Trophoblast cell (in vitro differentiated cells and primary cell): Measurements from ENCODE around the gene BCL2L11.

Experiments used
- DNase-seq, 2 donors: peaks; one replicate each; pipeline ENCODE4 v3.0.0-alpha.2; 2016
- H2AFZ ChIP-seq: 2 replicates; pipeline ENCODE4 v1.6.1; 2013; ENCODE audit warnings: low read length, moderate library complexity, mild to moderate bottlenecking; ENCODE audit not compliant: insufficient read depth, poor library complexity
- H2AK5ac ChIP-seq: 2 replicates; pipeline ENCODE4 v1.6.1; 2013; ENCODE audit warnings: mild to moderate bottlenecking, low read length
- H2BK120ac ChIP-seq: 2 replicates; pipeline ENCODE4 v1.6.1; 2013; ENCODE audit warnings: low read length, mild to moderate bottlenecking, moderate library complexity; ENCODE audit not compliant: insufficient read depth, poor library complexity
- H2BK12ac ChIP-seq: 2 replicates; pipeline ENCODE4 v1.6.1; 2013; ENCODE audit warnings: mild to moderate bottlenecking, low read length, moderate library complexity
- H2BK5ac ChIP-seq: 2 replicates; pipeline ENCODE4 v1.6.1; 2013; ENCODE audit warnings: low read length, low read depth, moderate library complexity, mild to moderate bottlenecking; ENCODE audit not compliant: poor library complexity
- H3K14ac ChIP-seq: 2 replicates; pipeline ENCODE4 v1.6.1; 2013; ENCODE audit warnings: mild to moderate bottlenecking, low read length
- H3K18ac ChIP-seq: 2 replicates; pipeline ENCODE4 v1.6.1; 2013; ENCODE audit warnings: mild to moderate bottlenecking, low read length
- H3K23ac ChIP-seq: 2 replicates; pipeline ENCODE4 v1.6.1; 2013; ENCODE audit warnings: low read length
- H3K27ac ChIP-seq: 2 replicates; pipeline ENCODE4 v1.5.1; 2013; ENCODE audit warnings: low read depth, mild to moderate bottlenecking, inconsistent platforms, low read length, moderate library complexity
- H3K27me3 ChIP-seq: 2 replicates; pipeline ENCODE4 v1.6.1; 2013; ENCODE audit warnings: inconsistent platforms, mild to moderate bottlenecking, low read length, moderate library complexity; ENCODE audit not compliant: insufficient read depth
- H3K36me3 ChIP-seq, 2 experiments: 1 replicate in 1 of 2; 2 replicates in 1 of 2; pipeline ENCODE4 v1.6.1; 2013; ENCODE audit warnings: low read length in 2 of 2, mild to moderate bottlenecking in 2 of 2, moderate library complexity in 1 of 2; ENCODE audit not compliant: insufficient read depth in 2 of 2, control insufficient read depth in 1 of 2
- H3K4ac ChIP-seq: 2 replicates; pipeline ENCODE4 v1.6.1; 2013; ENCODE audit warnings: low read depth, mild to moderate bottlenecking, low read length, moderate library complexity
- H3K4me1 ChIP-seq, 2 experiments: 1 replicate in 1 of 2; 2 replicates in 1 of 2; pipeline ENCODE4 v1.6.1; 2013; ENCODE audit warnings: low read length in 2 of 2, mild to moderate bottlenecking in 2 of 2, moderate library complexity in 1 of 2; ENCODE audit not compliant: insufficient read depth in 2 of 2, control insufficient read depth in 1 of 2
- H3K4me2 ChIP-seq: 2 replicates; pipeline ENCODE4 v1.6.1; 2013; ENCODE audit warnings: inconsistent platforms, mild to moderate bottlenecking, low read length, moderate library complexity
- H3K4me3 ChIP-seq: 2 replicates; pipeline ENCODE4 v1.5.1; 2013; ENCODE audit warnings: mild to moderate bottlenecking, low read depth, low read length, inconsistent platforms
- H3K79me1 ChIP-seq: one replicate; pipeline ENCODE4 v1.6.1; 2013; ENCODE audit warnings: low read length
- H3K79me2 ChIP-seq: 2 replicates; pipeline ENCODE4 v1.6.1; 2013; ENCODE audit warnings: low read length, mild to moderate bottlenecking; ENCODE audit not compliant: control insufficient read depth, insufficient read depth, poor library complexity
- H3K9ac ChIP-seq: 2 replicates; pipeline ENCODE4 v1.6.1; 2013; ENCODE audit warnings: mild to moderate bottlenecking, low read length
- H3K9me3 ChIP-seq: 2 replicates; pipeline ENCODE4 v1.6.1; 2013; ENCODE audit warnings: low read depth, mild to moderate bottlenecking, control low read depth, inconsistent platforms, low read length; ENCODE audit not compliant: insufficient read depth
- H4K12ac ChIP-seq: 2 replicates; pipeline ENCODE4 v1.6.1; 2013; ENCODE audit warnings: low read depth, mild to moderate bottlenecking, low read length, moderate library complexity
- H4K8ac ChIP-seq: 2 replicates; pipeline ENCODE4 v1.6.1; 2013; ENCODE audit warnings: low read depth, mild to moderate bottlenecking, low read length, moderate library complexity
- H4K91ac ChIP-seq: one replicate; pipeline ENCODE4 v1.6.1; 2013; ENCODE audit warnings: low read depth, mild to moderate bottlenecking, low read length, moderate library complexity
- WGBS: extraction: QIAGEN DNeasy Blood & Tissue Kit; methylation state at CpG from one replicate; pipeline ENCODE4 v1.1.7; 2013; ENCODE audit warnings: missing lambda C conversion rate; ENCODE audit not compliant: insufficient read length, insufficient coverage; ENCODE audit errors: extremely low coverage; 5-methylcytosine and 5-hydroxymethylcytosine counted together

BCL2L11 gene

GRCh38 chr2:111208639-111209038 lies 87.9 kb downstream of the BCL2L11 start:
- H4K8ac ChIP-seq, result no peak overlapping the region
- no CpG with 5 or more reads among the region's 1 CpG for WGBS

GRCh38 chr2:111209045-111209514 lies 88.4 kb downstream of the BCL2L11 start:
- no peak overlapping the region for H2AFZ ChIP-seq

More at GRCh38 chr2:111208639-111209038, 87.9 kb downstream of the BCL2L11 start:
- Histone ChIP-seq H3K9ac (no peak overlapping the region), H3K27me3 (no peaks in the 10 kb centered on the region), H3K36me3 (no peaks in the 10 kb centered on the region), H3K79me2 (no peaks in the 10 kb centered on the region), H3K4ac (no peak overlapping the region), H3K18ac (no peak overlapping the region), H3K4me3 (no peak overlapping the region), H4K91ac (no peak overlapping the region), H2AK5ac (no peak overlapping the region), H3K9me3 (no peaks in the 10 kb centered on the region), H3K14ac (no peak overlapping the region), H4K12ac (no peak overlapping the region), H3K27ac (no peak overlapping the region), H3K4me2 (no peak overlapping the region), H2AFZ (no peak overlapping the region), H2BK5ac (no peak overlapping the region), H3K79me1 (no peaks in the 10 kb centered on the region), H3K4me1 (no peaks in the 10 kb centered on the region), H2BK120ac (no peak overlapping the region), H2BK12ac (no peak overlapping the region), H3K23ac (no peak overlapping the region)
- no peak for DNase-seq

GRCh38 chr2:111210036-111210435 lies 89.3 kb downstream of the BCL2L11 start:
- H3K4me3 ChIP-seq, result no peak overlapping the region
- H3K18ac ChIP-seq, result no peak overlapping the region
- no peak overlapping the region for H4K91ac ChIP-seq
- H3K9me3 ChIP-seq, result no peaks in the 10 kb centered on the region
- no peak for DNase-seq
- H3K36me3 ChIP-seq, result no peaks in the 10 kb centered on the region
- H3K27me3 ChIP-seq, result no peaks in the 10 kb centered on the region
- H3K79me2 ChIP-seq, result no peaks in the 10 kb centered on the region
- H4K8ac ChIP-seq, result no peak overlapping the region
- no peak overlapping the region for H3K9ac ChIP-seq
- no CpG with 5 or more reads among the region's 1 CpG for WGBS
- H3K27ac ChIP-seq, result no peak overlapping the region
- no peaks in the 10 kb centered on the region for H3K4me1 ChIP-seq
- no peak overlapping the region for H2AK5ac ChIP-seq
- no peak overlapping the region for H2AFZ ChIP-seq
- no peak overlapping the region for H3K4ac ChIP-seq
- no peak overlapping the region for H2BK5ac ChIP-seq
- no peaks in the 10 kb centered on the region for H3K79me1 ChIP-seq
- H2BK120ac ChIP-seq, result no peak overlapping the region
- no peak overlapping the region for H4K12ac ChIP-seq
- H3K4me2 ChIP-seq, result no peak overlapping the region
- no peak overlapping the region for H3K14ac ChIP-seq
- H2BK12ac ChIP-seq, result no peak overlapping the region
- H3K23ac ChIP-seq, result no peak overlapping the region

More at GRCh38 chr2:111209045-111209514, 88.4 kb downstream of the BCL2L11 start:
- Histone ChIP-seq H4K12ac (no peak overlapping the region), H2BK12ac (no peak overlapping the region), H4K91ac (no peak overlapping the region), H4K8ac (no peak overlapping the region), H3K79me1 (no peaks in the 10 kb centered on the region), H3K18ac (no peak overlapping the region), H3K79me2 (no peaks in the 10 kb centered on the region), H3K27me3 (no peaks in the 10 kb centered on the region), H3K9ac (no peak overlapping the region), H3K36me3 (no peaks in the 10 kb centered on the region), H3K4ac (no peak overlapping the region), H3K27ac (no peak overlapping the region), H3K9me3 (no peaks in the 10 kb centered on the region), H3K4me1 (no peaks in the 10 kb centered on the region), H3K4me2 (no peak overlapping the region), H3K23ac (no peak overlapping the region), H2BK5ac (no peak overlapping the region), H3K14ac (no peak overlapping the region), H2BK120ac (no peak overlapping the region), H3K4me3 (no peak overlapping the region), H2AK5ac (no peak overlapping the region)
- peak in 1 of 2 donors; percentile 17 for DNase-seq
- no CpG with 5 or more reads among the region's 1 CpG for WGBS

- no peak overlapping the region for H3K4ac ChIP-seq
- no peaks in the 10 kb centered on the region for H3K4me1 ChIP-seq
- no peak overlapping the region for H3K18ac ChIP-seq
- H3K27me3 ChIP-seq, result no peaks in the 10 kb centered on the region
- H2AK5ac ChIP-seq, result no peak overlapping the region
- H3K4me2 ChIP-seq, result no peak overlapping the region
- H4K91ac ChIP-seq, result no peak overlapping the region
- no peak overlapping the region for H4K12ac ChIP-seq
- H3K9me3 ChIP-seq, result peaks cover 9% of the 10 kb centered on the region
- peaks cover 0 to 2% of the 10 kb centered on the region in 2 experiments for H3K36me3 ChIP-seq
- no peak overlapping the region for H2BK12ac ChIP-seq
- H3K79me1 ChIP-seq, result no peaks in the 10 kb centered on the region
- no peak overlapping the region for H3K27ac ChIP-seq
- H3K23ac ChIP-seq, result no peak overlapping the region
- no peak for DNase-seq
- no peak overlapping the region for H3K4me3 ChIP-seq
- H3K14ac ChIP-seq, result no peak overlapping the region
- no peak overlapping the region for H2AFZ ChIP-seq
- H3K9ac ChIP-seq, result no peak overlapping the region
- no peaks in the 10 kb centered on the region for H3K79me2 ChIP-seq
- H4K8ac ChIP-seq, result no peak overlapping the region
- H2BK120ac ChIP-seq, result no peak overlapping the region
- H2BK5ac ChIP-seq, result no peak overlapping the region
These were observed 93.2 kb downstream of the BCL2L11 start for GRCh38 chr2:111213877-111214276.
